Measurements from ENCODE around the gene FCN1.

DNA sequence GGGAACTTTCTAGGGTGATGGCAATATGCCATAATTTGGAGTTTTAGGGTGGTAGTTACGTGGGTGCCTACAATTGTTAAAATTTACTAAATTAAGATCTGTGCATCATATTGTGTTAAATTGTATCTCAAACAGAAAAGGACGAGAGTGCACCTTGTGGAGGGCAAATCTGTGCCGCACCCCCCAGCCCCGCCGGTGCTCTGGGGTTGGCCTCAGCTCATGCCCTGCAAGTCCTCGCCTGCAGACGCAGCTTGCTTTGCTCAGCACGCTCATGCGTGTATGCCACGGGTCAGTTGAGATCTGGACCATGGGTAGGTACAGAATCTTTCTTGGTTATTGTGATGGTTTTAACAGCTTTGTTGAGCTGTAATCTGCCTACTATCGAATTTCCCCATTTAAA lies 33.7 kb upstream of the FCN1 start:
- no peak for TF ChIP-seq EZH2 (IDR thresholded peaks at IDR 0.05; ENCODE audit: low read length)
- TF ChIP-seq, protein P1, sequence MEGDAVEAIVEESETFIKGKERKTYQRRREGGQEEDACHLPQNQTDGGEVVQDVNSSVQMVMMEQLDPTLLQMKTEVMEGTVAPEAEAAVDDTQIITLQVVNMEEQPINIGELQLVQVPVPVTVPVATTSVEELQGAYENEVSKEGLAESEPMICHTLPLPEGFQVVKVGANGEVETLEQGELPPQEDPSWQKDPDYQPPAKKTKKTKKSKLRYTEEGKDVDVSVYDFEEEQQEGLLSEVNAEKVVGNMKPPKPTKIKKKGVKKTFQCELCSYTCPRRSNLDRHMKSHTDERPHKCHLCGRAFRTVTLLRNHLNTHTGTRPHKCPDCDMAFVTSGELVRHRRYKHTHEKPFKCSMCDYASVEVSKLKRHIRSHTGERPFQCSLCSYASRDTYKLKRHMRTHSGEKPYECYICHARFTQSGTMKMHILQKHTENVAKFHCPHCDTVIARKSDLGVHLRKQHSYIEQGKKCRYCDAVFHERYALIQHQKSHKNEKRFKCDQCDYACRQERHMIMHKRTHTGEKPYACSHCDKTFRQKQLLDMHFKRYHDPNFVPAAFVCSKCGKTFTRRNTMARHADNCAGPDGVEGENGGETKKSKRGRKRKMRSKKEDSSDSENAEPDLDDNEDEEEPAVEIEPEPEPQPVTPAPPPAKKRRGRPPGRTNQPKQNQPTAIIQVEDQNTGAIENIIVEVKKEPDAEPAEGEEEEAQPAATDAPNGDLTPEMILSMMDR (optimal IDR thresholded peaks at IDR 0.05 in 1 of 3, IDR thresholded peaks at IDR 0.05 in 1 of 3, conservative IDR thresholded peaks at IDR 0.05 in 1 of 3; ENCODE audit: extremely low read depth in 1 of 3, insufficient read depth in 2 of 3, low read length in 3 of 3), result no peak

All from keratinocyte (primary cell).